ENCODE data around the gene CBR4. TPM values are rescaled to one million over a fixed set of nuclear protein-coding genes. Genes with fewer than 3 reads are reported as not detected.

The CBR4 gene
- total RNA-seq, 1 experiment from 2014 or later = 33.6 TPM

GRCh38 chr4:169025184-169025583, 15.1 kb upstream of the CBR4 start:
- Mint-ChIP-seq H3K27me3 (ENCODE audit: low read depth) (no peaks in the 10 kb centered on the region; the same call in 1 of the 2 replicates), H3K4me1 (peaks cover 0 to 6% of the 10 kb centered on the region in 2 experiments; a peak in 2 of 4 replicates), H3K27ac (no peak overlapping the region; a peak in 1 of 7 replicates), H3K4me3 (no peak overlapping the region), H3K9me3 (peaks cover 3% of the 10 kb centered on the region in 2 experiments; a peak in 3 of 5 replicates), H3K36me3 (ENCODE audit: insufficient read depth in 1 of 3, low read depth in 3 of 3) (peaks cover 0 to 3% (median 0%) of the 10 kb centered on the region in 3 experiments; a peak in 2 of 7 replicates)
- H2AK5ac ChIP-seq (ENCODE audit: insufficient read length, low read length) = no peak overlapping the region
- no peak overlapping the region for H3K4ac ChIP-seq (ENCODE audit: low read depth, low read length)
- no peak overlapping the region for H3K4me2 ChIP-seq (ENCODE audit: insufficient read depth, insufficient read length, low read length)
- H2BK120ac ChIP-seq (ENCODE audit: low read depth, low read length, poor library complexity, severe bottlenecking) = no peak overlapping the region
- no peaks in the 10 kb centered on the region for H3K9me3 ChIP-seq (ENCODE audit: control insufficient read depth, low read depth, low read length)
- H2AFZ ChIP-seq (ENCODE audit: low read length) = no peak overlapping the region
- no peak for DNase-seq
- H4K91ac ChIP-seq (ENCODE audit: insufficient read length, low read depth, low read length) = no peak overlapping the region
- no peak overlapping the region for H3K14ac ChIP-seq (ENCODE audit: insufficient read depth, low read length)
- H3K27ac ChIP-seq (ENCODE audit: insufficient read length, low read depth, low read length) = no peak overlapping the region
- H3K79me1 ChIP-seq (ENCODE audit: insufficient read depth, low read depth, low read length, poor library complexity, severe bottlenecking) = no peaks in the 10 kb centered on the region
- no peak overlapping the region for H2BK20ac ChIP-seq (ENCODE audit: low read depth, low read length, poor library complexity, severe bottlenecking)
- no peaks in the 10 kb centered on the region for H3K79me2 ChIP-seq (ENCODE audit: insufficient read depth, low read length)
- H3T11ph ChIP-seq (ENCODE audit: low read length) = no peak overlapping the region
- H3K9ac ChIP-seq (ENCODE audit: extremely low read depth, insufficient read length, low read length) = no peak overlapping the region
- no peak overlapping the region for H3K23ac ChIP-seq (ENCODE audit: insufficient read length, low read depth, low read length)
- H4K5ac ChIP-seq (ENCODE audit: insufficient read length, low read depth, low read length) = no peak overlapping the region
- no peaks in the 10 kb centered on the region for H3K27me3 ChIP-seq (ENCODE audit: insufficient read depth, low read length)
- TF ChIP-seq, protein P1, sequence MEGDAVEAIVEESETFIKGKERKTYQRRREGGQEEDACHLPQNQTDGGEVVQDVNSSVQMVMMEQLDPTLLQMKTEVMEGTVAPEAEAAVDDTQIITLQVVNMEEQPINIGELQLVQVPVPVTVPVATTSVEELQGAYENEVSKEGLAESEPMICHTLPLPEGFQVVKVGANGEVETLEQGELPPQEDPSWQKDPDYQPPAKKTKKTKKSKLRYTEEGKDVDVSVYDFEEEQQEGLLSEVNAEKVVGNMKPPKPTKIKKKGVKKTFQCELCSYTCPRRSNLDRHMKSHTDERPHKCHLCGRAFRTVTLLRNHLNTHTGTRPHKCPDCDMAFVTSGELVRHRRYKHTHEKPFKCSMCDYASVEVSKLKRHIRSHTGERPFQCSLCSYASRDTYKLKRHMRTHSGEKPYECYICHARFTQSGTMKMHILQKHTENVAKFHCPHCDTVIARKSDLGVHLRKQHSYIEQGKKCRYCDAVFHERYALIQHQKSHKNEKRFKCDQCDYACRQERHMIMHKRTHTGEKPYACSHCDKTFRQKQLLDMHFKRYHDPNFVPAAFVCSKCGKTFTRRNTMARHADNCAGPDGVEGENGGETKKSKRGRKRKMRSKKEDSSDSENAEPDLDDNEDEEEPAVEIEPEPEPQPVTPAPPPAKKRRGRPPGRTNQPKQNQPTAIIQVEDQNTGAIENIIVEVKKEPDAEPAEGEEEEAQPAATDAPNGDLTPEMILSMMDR (conservative IDR thresholded peaks at IDR 0.05) = no peak
- no peaks in the 10 kb centered on the region for H3K23me2 ChIP-seq (ENCODE audit: insufficient read length, low read depth, low read length, poor library complexity, severe bottlenecking)
- no peak overlapping the region for H2BK5ac ChIP-seq (ENCODE audit: insufficient read length, low read length)
- no peak overlapping the region for H2BK15ac ChIP-seq (ENCODE audit: low read depth, low read length)
- no peak overlapping the region for H3K56ac ChIP-seq (ENCODE audit: insufficient read length, low read depth, low read length)
- no peaks in the 10 kb centered on the region for H3K4me1 ChIP-seq (ENCODE audit: insufficient read depth, low read length)
- WGBS (ENCODE audit: extremely low coverage, insufficient read length, low lambda C conversion rate) = no CpG with 5 or more reads among the region's 1 CpG
- no peak overlapping the region for H2BK12ac ChIP-seq (ENCODE audit: insufficient read length, low read depth, low read length)
- H3K18ac ChIP-seq (ENCODE audit: insufficient read length, low read depth, low read length) = no peak overlapping the region
- H4K20me1 ChIP-seq (ENCODE audit: control insufficient read depth, insufficient read depth, insufficient read length) = no peaks in the 10 kb centered on the region
- H4K8ac ChIP-seq (replicated peaks; ENCODE audit: insufficient read length, low read depth, low read length) = no peak overlapping the region
